ENCODE data around the gene HBEGF. TPM values are rescaled to one million over a fixed set of nuclear protein-coding genes. Genes with fewer than 3 reads are reported as not detected.
A peak's percentile ranks its signal among the peaks of the same experiment; 100 is the strongest.
"Not testable (repeated sequence)": the region's sequence is repeated elsewhere in the genome, so short reads cannot be mapped to it uniquely, and the experiment has no call there.

The HBEGF gene
- total RNA-seq, 1 donor from 2014 or later = 20.4 TPM

- DNase-seq (ENCODE audit: low read depth in 2 of 2) = no peak
Observed at GRCh38 chr5:140361901-140362300, 15.5 kb upstream of the HBEGF start.

- no peak for DNase-seq (ENCODE audit: low read depth in 2 of 2)
Observed at GRCh38 chr5:140360681-140361479, 14.5 kb upstream of the HBEGF start.

GRCh38 chr5:140360101-140360500, 13.7 kb upstream of the HBEGF start, which contains the start of gene SLC4A9:
Gene SLC4A9, plus strand, starts transcription at chr5:140360194. Its CDS starts 43 bp downstream, at chr5:140360237.
- DNase-seq (ENCODE audit: low read depth in 2 of 2) = no peak

GRCh38 chr5:140358738-140359310, 12.4 kb upstream of the HBEGF start:
- DNase-seq (ENCODE audit: low read depth in 2 of 2) = peak in 1 of 2 donors; percentile 52

GRCh38 chr5:140357726-140358093, 11.3 kb upstream of the HBEGF start:
- DNase-seq (ENCODE audit: low read depth in 2 of 2) = peak; percentile 87 to 89

- no peak for DNase-seq (ENCODE audit: low read depth in 2 of 2)
Observed at GRCh38 chr5:140356853-140357725, 10.7 kb upstream of the HBEGF start.

GRCh38 chr5:140355546-140355945, 9.1 kb upstream of the HBEGF start:
- no peak for DNase-seq (ENCODE audit: low read depth in 2 of 2)

- peak; percentile 72 to 73 for DNase-seq (ENCODE audit: low read depth in 2 of 2)
Observed at GRCh38 chr5:140351609-140352334, 5.4 kb upstream of the HBEGF start.

GRCh38 chr5:140349244-140349643, 2.8 kb upstream of the HBEGF start:
- DNase-seq (ENCODE audit: low read depth in 2 of 2) = no peak

GRCh38 chr5:140348104-140348503, 1.7 kb upstream of the HBEGF start:
- DNase-seq (ENCODE audit: low read depth in 2 of 2) = no peak

- no peak for DNase-seq (ENCODE audit: low read depth in 2 of 2)
Observed at GRCh38 chr5:140347360-140347759, 957 bp upstream of the HBEGF start.

- peak; percentile 80 to 88 for DNase-seq (ENCODE audit: low read depth in 2 of 2)
Observed at GRCh38 chr5:140345919-140346347, 470 bp downstream of the HBEGF start.

GRCh38 chr5:140344683-140345423, 1.6 kb downstream of the HBEGF start:
- peak; percentile 37 to 47 for DNase-seq (ENCODE audit: low read depth in 2 of 2)

GRCh38 chr5:140343849-140344248, 2.6 kb downstream of the HBEGF start:
- not testable (repeated sequence) for DNase-seq (ENCODE audit: low read depth in 2 of 2)

GRCh38 chr5:140342896-140343295, 3.5 kb downstream of the HBEGF start:
- DNase-seq (ENCODE audit: low read depth in 2 of 2) = no peak

- DNase-seq (ENCODE audit: low read depth in 2 of 2) = peak in 1 of 2 donors; percentile 64
Observed at GRCh38 chr5:140342287-140342686, 4.1 kb downstream of the HBEGF start.

- no peak for DNase-seq (ENCODE audit: low read depth in 2 of 2)
Observed at GRCh38 chr5:140341591-140341990, 4.8 kb downstream of the HBEGF start.

GRCh38 chr5:140340605-140341121, 5.7 kb downstream of the HBEGF start:
- DNase-seq (ENCODE audit: low read depth in 2 of 2) = no peak

GRCh38 chr5:140339636-140340035, 6.8 kb downstream of the HBEGF start:
- no peak for DNase-seq (ENCODE audit: low read depth in 2 of 2)

GRCh38 chr5:140338908-140339307, 7.5 kb downstream of the HBEGF start:
- no peak for DNase-seq (ENCODE audit: low read depth in 2 of 2)

Measured in lung microvascular endothelial cell (primary cell).